Endothelial cell of umbilical vein (primary cell): ENCODE measurements around the gene BPGM.

Source experiments
- CTCF ChIP-seq, 2 donors: IDR thresholded peaks; 1 replicate in 1 of 2; 2 replicates in 1 of 2; pipeline ENCODE4 v1.5.1; 2011; ENCODE audit warnings: low read length in 2 of 2, mild to moderate bottlenecking in 2 of 2, moderate library complexity in 2 of 2, control low read depth in 1 of 2, inconsistent platforms in 1 of 2, low read depth in 1 of 2; ENCODE audit not compliant: insufficient read depth in 1 of 2; ENCODE audit errors: extremely low read depth in 1 of 2
- EZH2 ChIP-seq: IDR thresholded peaks from 2 replicates; pipeline ENCODE4 v1.6.1; 2012; ENCODE audit warnings: borderline replicate concordance, low read depth, mild to moderate bottlenecking, moderate library complexity, low read length, inconsistent platforms; ENCODE audit not compliant: severe bottlenecking
- GATA2 ChIP-seq: IDR thresholded peaks from 2 replicates; pipeline ENCODE4 v1.7.0; 2011; ENCODE audit warnings: low read depth, mild to moderate bottlenecking, moderate library complexity, mixed read lengths, low read length; ENCODE audit not compliant: insufficient read length, insufficient read depth
- JUN ChIP-seq: IDR thresholded peaks from 2 replicates; pipeline ENCODE4 v1.6.1; 2011; ENCODE audit warnings: borderline replicate concordance, low read depth; ENCODE audit not compliant: insufficient read length, insufficient read depth
- MAX ChIP-seq: IDR thresholded peaks from 2 replicates; pipeline ENCODE4 v1.6.1; 2011; ENCODE audit not compliant: insufficient read depth, insufficient read length
- MYC ChIP-seq: IDR thresholded peaks from one replicate; pipeline ENCODE4 v1.6.1; 2011; ENCODE audit warnings: mild to moderate bottlenecking, low read depth, low read length
- POLR2A ChIP-seq: IDR thresholded peaks from 2 replicates; pipeline ENCODE4 v1.6.1; 2012; ENCODE audit warnings: low read depth, mild to moderate bottlenecking, control low read depth, low read length
- POLR2AphosphoS5 ChIP-seq: IDR thresholded peaks from 2 replicates; pipeline ENCODE4 v1.6.1; 2012; ENCODE audit warnings: low read depth, mild to moderate bottlenecking, control low read depth, low read length, moderate library complexity; ENCODE audit not compliant: insufficient read depth

GRCh38 chr7:134660961-134661376, 14.3 kb downstream of the BPGM start:
- TF ChIP-seq CTCF (IDR thresholded peaks at IDR 0.05; ENCODE audit: extremely low read depth in 1 of 2, insufficient read depth in 1 of 2, low read depth in 1 of 2, low read length in 2 of 2) (no peak), JUN (peak; percentile 12), EZH2 (no peak), POLR2A (no peak), POLR2AphosphoS5 (no peak), MYC (no peak), GATA2 (no peak), MAX (no peak)
